HG03432 (cell line): Measurements from ENCODE around the gene OPRM1.

Source experiments
- ATAC-seq: cut with Tn5 transposase; IDR thresholded peaks from one replicate; pipeline ENCODE4 v1.9.1; 2021; ENCODE audit warnings: mild to moderate bottlenecking, moderate library complexity; ENCODE audit not compliant: unreplicated experiment

OPRM1 gene

GRCh38 chr6:154274168-154274567 lies 235.1 kb downstream of the OPRM1 start:
- ATAC-seq: no peak

DNA sequence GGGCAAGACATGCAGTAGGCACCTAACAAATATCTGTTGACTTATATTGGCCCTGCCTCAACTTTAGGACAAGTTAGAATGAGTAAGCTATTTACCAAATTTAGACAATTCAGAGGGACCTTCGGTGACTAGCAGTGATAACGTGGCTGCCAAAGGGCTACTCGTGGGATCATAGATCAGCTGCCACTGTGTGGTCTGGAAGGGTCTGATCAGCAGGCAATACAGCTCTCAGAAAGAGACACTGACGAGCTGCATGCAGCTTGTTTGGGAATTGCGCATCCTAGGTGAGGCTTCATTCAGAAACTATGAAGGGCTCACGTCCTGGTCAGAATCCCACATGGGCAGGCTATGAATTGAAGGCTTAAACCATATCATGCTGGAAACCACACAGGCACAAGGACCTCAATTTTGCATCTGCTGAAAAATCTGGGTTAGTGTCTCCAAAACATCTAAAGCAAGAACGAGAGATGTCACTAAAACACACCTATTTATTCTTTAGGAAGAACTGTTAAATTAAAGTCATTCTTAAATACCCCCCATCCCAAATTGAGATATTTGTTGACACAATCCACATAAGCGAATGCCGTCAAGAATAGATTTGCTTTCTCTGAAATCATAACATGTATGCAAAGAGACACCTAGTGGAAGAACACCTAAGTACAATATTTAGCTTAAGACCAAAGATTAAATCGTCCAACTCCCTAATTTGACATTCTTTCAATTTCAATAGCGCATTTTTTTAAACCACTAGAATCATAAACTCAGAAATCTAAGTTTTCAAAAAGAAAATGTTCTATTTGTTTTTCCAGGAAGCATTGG lies 238.0 kb downstream of the OPRM1 start:
- peak; percentile 65 for ATAC-seq

DNA sequence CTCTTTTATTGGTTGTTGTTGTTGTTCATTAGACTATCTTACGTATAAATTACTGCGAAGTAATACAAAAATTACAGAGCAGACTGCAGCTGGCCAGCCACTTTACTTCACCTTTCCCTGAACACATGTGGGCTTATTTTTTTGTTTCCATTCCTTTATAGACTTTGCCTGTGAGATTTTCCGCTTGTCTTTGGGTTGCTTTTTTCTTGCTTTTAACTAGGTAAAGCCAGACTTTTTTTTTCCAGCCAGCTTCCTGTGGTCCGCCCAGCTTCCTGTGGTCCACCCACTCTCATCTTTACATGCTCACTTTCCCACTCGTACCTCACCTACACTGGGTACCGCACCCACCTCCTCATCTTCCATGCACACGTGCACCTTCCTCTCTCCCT lies 238.6 kb downstream of the OPRM1 start:
- peak; percentile 36 for ATAC-seq

GRCh38 chr6:154280521-154280920 lies 241.5 kb downstream of the OPRM1 start:
- no peak for ATAC-seq

- no peak for ATAC-seq
These were observed 245.3 kb downstream of the OPRM1 start for GRCh38 chr6:154284313-154284853.

DNA sequence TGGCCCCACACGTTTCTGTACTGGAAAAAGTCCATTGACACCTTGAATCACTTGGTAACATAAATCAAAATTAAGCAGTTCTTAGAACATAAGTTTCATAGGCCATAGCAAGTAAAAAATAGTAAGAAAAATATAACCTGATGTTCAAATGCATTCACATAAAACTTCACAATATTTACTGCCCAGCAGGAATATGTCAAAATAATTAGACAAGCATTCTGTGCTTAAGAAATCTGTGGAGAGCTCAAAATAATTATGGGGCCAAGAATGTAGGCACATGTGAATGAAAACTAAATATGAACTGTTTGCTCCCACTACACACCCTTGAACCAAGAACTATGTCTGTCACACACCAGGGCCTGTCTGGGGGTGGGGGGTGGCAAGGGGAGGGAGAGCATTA lies 246.8 kb downstream of the OPRM1 start:
- no peak for ATAC-seq

DNA sequence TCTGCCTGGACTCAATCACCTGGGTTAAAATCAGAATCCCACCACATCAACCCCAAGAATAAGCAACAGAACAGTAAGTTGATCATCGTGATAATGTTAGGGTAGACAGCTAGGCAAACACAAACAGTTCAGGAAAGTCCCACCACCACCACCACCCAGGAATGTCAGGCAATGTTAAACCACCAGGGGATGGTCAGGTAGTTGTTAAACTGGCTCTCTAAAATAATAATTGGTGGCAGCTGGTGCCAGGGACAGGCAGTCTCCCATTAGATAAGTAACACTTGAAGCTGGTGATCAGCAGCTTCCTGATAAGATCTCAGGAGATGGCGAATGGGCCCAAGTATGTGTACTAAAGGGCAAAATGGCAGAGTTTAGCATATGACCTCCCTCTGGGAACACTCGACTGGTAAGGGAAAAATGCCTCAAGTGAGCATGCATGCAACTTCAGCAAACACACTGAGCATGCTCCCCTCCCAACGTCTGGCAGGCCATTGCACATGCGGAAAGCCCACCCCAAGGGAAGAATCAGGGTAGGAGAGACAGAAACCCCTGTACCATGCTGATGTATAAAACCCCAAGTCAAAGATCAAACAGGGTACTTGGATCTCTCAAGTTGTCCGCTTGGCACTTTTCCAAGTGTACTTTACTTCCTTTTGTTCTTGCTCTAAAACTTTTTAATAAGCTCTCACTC lies 250.9 kb downstream of the OPRM1 start:
- peak; percentile 66 for ATAC-seq

- ATAC-seq: no peak
These were observed 253.0 kb downstream of the OPRM1 start for GRCh38 chr6:154292066-154292465.

DNA sequence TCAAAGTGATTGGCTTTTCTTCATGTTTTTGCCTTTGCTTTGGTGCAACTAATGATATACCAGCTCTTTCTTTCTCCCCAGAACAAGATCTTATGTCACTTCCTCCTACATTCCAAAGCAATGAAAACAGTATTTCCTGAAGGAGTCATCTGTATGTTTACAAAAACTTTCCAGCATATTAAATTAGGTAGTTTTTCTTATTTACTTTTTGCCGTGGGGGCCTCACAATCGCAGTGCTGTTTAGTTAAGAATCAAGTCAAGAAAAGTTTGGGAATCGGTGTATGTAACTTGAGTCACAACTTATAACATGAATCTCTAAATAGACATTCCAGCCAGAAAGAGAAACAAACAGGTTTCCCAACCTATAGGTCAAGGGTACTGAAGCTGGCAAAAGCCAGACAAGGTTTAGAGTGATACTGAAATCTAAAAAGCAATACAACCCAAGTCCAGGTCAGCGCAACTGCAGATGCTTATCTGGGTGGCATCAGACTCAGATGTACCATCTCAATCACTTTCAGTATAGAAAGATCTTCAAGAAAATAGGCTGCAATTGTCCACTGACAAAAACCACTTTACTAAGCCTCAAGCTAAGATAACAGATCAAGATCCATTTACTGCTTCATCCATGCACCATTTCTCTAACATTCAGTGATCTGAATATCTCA lies 253.9 kb downstream of the OPRM1 start:
- ATAC-seq: no peak

GRCh38 chr6:154295733-154296132 lies 256.7 kb downstream of the OPRM1 start:
- ATAC-seq: no peak
